Psoas muscle (tissue), 8 donors: ENCODE measurements around the gene STX1B. TPM values are rescaled to one million over a fixed set of nuclear protein-coding genes. Genes with fewer than 3 reads are reported as not detected.

ENCODE experiments used
- ATAC-seq, 4 donors: fragments of 200-7000 bp; cut with Tn5 transposase; one replicate each; pipeline ENCODE4 v1.9.1; 2020; ENCODE audit warnings: moderate library complexity in 3 of 4, mild to moderate bottlenecking in 2 of 4
- DNase-seq, 2 donors: peaks; one replicate each; pipeline ENCODE4 v3.0.0-alpha.2; 2020
- H3K27ac ChIP-seq: fragments of 200-600 bp; one replicate; pipeline ENCODE4 v1.8.0; 2022
- H3K27me3 ChIP-seq, 3 donors: fragments of 200-600 bp in 1 of 3; one replicate each; pipeline versions ENCODE4 v1.6.1 to v1.8.0; 2013 to 2022; ENCODE audit warnings: low read length in 2 of 3, mild to moderate bottlenecking in 2 of 3, moderate library complexity in 1 of 3; ENCODE audit not compliant: insufficient read depth in 3 of 3
- H3K36me3 ChIP-seq, 2 donors: fragments of 200-600 bp in 1 of 2; one replicate each; pipeline versions ENCODE4 v1.6.1 to v1.8.0; 2013 to 2022; ENCODE audit warnings: low read depth in 1 of 2, mild to moderate bottlenecking in 1 of 2, moderate library complexity in 1 of 2; ENCODE audit not compliant: insufficient read depth in 1 of 2
- H3K4me1 ChIP-seq: fragments of 200-600 bp; one replicate; pipeline ENCODE4 v1.8.0; 2022
- H3K4me3 ChIP-seq: fragments of 200-600 bp; one replicate; pipeline ENCODE4 v1.8.0; 2022; ENCODE audit warnings: mild to moderate bottlenecking
- H3K9me3 ChIP-seq: fragments of 200-600 bp; one replicate; pipeline ENCODE4 v1.8.0; 2022
- CTCF ChIP-seq: fragments of 200-600 bp; IDR thresholded peaks from one replicate; pipeline ENCODE4 v1.8.0; 2022; ENCODE audit warnings: antibody characterized with exemption
- WGBS, 3 donors: extraction: QIAGEN DNeasy Blood & Tissue Kit; methylation state at CpG; one replicate each; pipeline versions ENCODE4 v1.1.6 to v1.1.7; 2013; 5-methylcytosine and 5-hydroxymethylcytosine counted together
- intact Hi-C, 2 donors: fragments of 100-400 bp; cut with DNase I; formaldehyde crosslinking; loops; one replicate each; pipeline versions ENCODE4 v1.11.0 to v1.14.2; 2022
- polyA plus RNA-seq, 3 donors: library from polyadenylated mRNA; stranded (reverse); fragments of 200-250 nt; gene quantifications; one replicate each; pipeline ENCODE4 v1.2.3, GENCODE V29; 2013
- total RNA-seq, 4 donors: library from RNA; stranded (reverse); fragmentation: NEBNext Ultra II Directional in 2 of 4; extraction: Animal tissue kit (Norgen Biotek cat#: 25700) in 2 of 4; gene quantifications; one replicate each; pipeline versions ENCODE4 v1.2.1 to v1.2.4, GENCODE V29; 2021 to 2023
- donor health status: healthy with polysubstance abuse.
- donor health status: DM: no; HTN: no; CAD: no; lungs with moderate emphysema.
- donor health status: Bipolar disorder and iron deficiency.
- donor health status: healthy.
- donor health status: DM: yes; HTN: yes; CAD: no.
- donor health status: DM: no; HTN: no; CAD: no.
- donor health status: DM: no; HTN: no; CAD: no.
- donor health status: DM: yes; HTN: yes; CAD: no.

Gene STX1B
- total and polyA plus RNA-seq, 7 donors: 0.04 to 0.64 (median 0.12) TPM; not detected in 1

- Histone ChIP-seq H3K4me1 (no peaks in the 10 kb centered on the region), H3K27ac (no peak overlapping the region), H3K36me3 (peaks cover 6 to 48% of the 10 kb centered on the region in 2 donors), H3K27me3 (no peaks in the 10 kb centered on the region), H3K9me3 (no peaks in the 10 kb centered on the region), H3K4me3 (no peak overlapping the region)
- intact Hi-C loops: no loop called here
- no peak for TF ChIP-seq CTCF
- no peak for ATAC-seq
- no peak for DNase-seq
- WGBS, 3 donors: 91% methylated on average over 4 of the region's 4 CpGs
These were observed 33.6 kb upstream of the STX1B start for GRCh38 chr16:31043898-31044481.

- TF ChIP-seq CTCF: no peak
- H3K36me3 ChIP-seq: peaks cover 6 to 54% of the 10 kb centered on the region in 2 donors
- no peaks in the 10 kb centered on the region for H3K9me3 ChIP-seq
- no peaks in the 10 kb centered on the region for H3K4me1 ChIP-seq
- DNase-seq: no peak
- WGBS, 3 donors: 87 to 94% (median 89%) methylated on average over 1 of the region's 1 CpG
- no peaks in the 10 kb centered on the region for H3K27me3 ChIP-seq
- intact Hi-C loops: no loop called here
- no peak overlapping the region for H3K4me3 ChIP-seq
- no peak overlapping the region for H3K27ac ChIP-seq
- no peak for ATAC-seq
These were observed 32.9 kb upstream of the STX1B start for GRCh38 chr16:31043352-31043751.

- 84 to 90% (median 89%) methylated on average over 10 of the region's 10 CpGs for WGBS, 3 donors
- DNase-seq: no peak
- intact Hi-C loops: no loop called here
- H3K9me3 ChIP-seq: no peaks in the 10 kb centered on the region
- peaks cover 8 to 59% of the 10 kb centered on the region in 2 donors for H3K36me3 ChIP-seq
- ATAC-seq: no peak
- TF ChIP-seq CTCF: no peak
- H3K27me3 ChIP-seq: no peaks in the 10 kb centered on the region
- no peaks in the 10 kb centered on the region for H3K4me1 ChIP-seq
- H3K4me3 ChIP-seq: no peak overlapping the region
- H3K27ac ChIP-seq: no peak overlapping the region
These were observed 32.4 kb upstream of the STX1B start for GRCh38 chr16:31042866-31043265.

GRCh38 chr16:31038993-31039392, 28.6 kb upstream of the STX1B start:
- Histone ChIP-seq H3K36me3 (peaks cover 10 to 89% of the 10 kb centered on the region in 2 donors), H3K4me1 (peaks cover 10% of the 10 kb centered on the region), H3K4me3 (no peak overlapping the region), H3K9me3 (no peaks in the 10 kb centered on the region), H3K27ac (no peak overlapping the region), H3K27me3 (no peaks in the 10 kb centered on the region)
- ATAC-seq: no peak
- no peak for DNase-seq
- no peak for TF ChIP-seq CTCF
- intact Hi-C loops: no loop called here
- 89 to 100% (median 93%) methylated on average over 2 of the region's 2 CpGs for WGBS, 3 donors

- Histone ChIP-seq H3K4me3 (no peak overlapping the region), H3K9me3 (no peaks in the 10 kb centered on the region), H3K4me1 (peaks cover 10% of the 10 kb centered on the region), H3K27ac (no peak overlapping the region), H3K27me3 (no peaks in the 10 kb centered on the region), H3K36me3 (peaks cover 4 to 70% of the 10 kb centered on the region in 2 donors)
- TF ChIP-seq CTCF: no peak
- ATAC-seq: no peak
- 42 to 63% (median 51%) methylated on average over 2 of the region's 2 CpGs for WGBS, 3 donors
- no peak for DNase-seq
- intact Hi-C loops: no loop called here
These were observed 26.3 kb upstream of the STX1B start for GRCh38 chr16:31036691-31037090.
